Measurements from ENCODE around the gene TRIM29. TPM values are rescaled to one million over a fixed set of nuclear protein-coding genes. Genes with fewer than 3 reads are reported as not detected.

TRIM29 gene
- total RNA-seq, 1 experiment from 2014 or later = not detected

- DNase-seq = no peak
- Histone ChIP-seq H3K4me3 (no peak overlapping the region), H3K27me3 (no peaks in the 10 kb centered on the region; the same call in 1 of the 2 replicates), H3K9me3 (replicated peaks) (no peaks in the 10 kb centered on the region), H3K36me3 (no peaks in the 10 kb centered on the region), H3K4me1 (no peaks in the 10 kb centered on the region), H3K27ac (no peak overlapping the region)
Observed at GRCh38 chr11:120135838-120136237, 2.1 kb downstream of the TRIM29 start.

GRCh38 chr11:120134931-120135228 lies 3.0 kb downstream of the TRIM29 start:
- Histone ChIP-seq H3K27me3 (no peaks in the 10 kb centered on the region; the same call in 1 of the 2 replicates), H3K27ac (no peak overlapping the region), H3K4me1 (no peaks in the 10 kb centered on the region), H3K4me3 (no peak overlapping the region), H3K9me3 (replicated peaks) (no peaks in the 10 kb centered on the region), H3K36me3 (no peaks in the 10 kb centered on the region)
- no peak for DNase-seq

GRCh38 chr11:120134106-120134930 lies 3.6 kb downstream of the TRIM29 start:
- Histone ChIP-seq H3K27ac (no peak overlapping the region), H3K9me3 (replicated peaks) (no peaks in the 10 kb centered on the region), H3K27me3 (no peaks in the 10 kb centered on the region; the same call in 1 of the 2 replicates), H3K36me3 (no peaks in the 10 kb centered on the region), H3K4me3 (no peak overlapping the region), H3K4me1 (no peaks in the 10 kb centered on the region)
- no peak for DNase-seq

GRCh38 chr11:120133216-120134105 lies 4.5 kb downstream of the TRIM29 start:
- DNase-seq = no peak
- Histone ChIP-seq H3K27ac (no peak overlapping the region), H3K9me3 (replicated peaks) (no peaks in the 10 kb centered on the region), H3K4me3 (no peak overlapping the region), H3K36me3 (no peaks in the 10 kb centered on the region), H3K27me3 (no peaks in the 10 kb centered on the region; the same call in 1 of the 2 replicates), H3K4me1 (no peaks in the 10 kb centered on the region)

GRCh38 chr11:120132645-120133185 lies 5.2 kb downstream of the TRIM29 start:
- no peak for DNase-seq
- Histone ChIP-seq H3K27ac (no peak overlapping the region), H3K27me3 (no peaks in the 10 kb centered on the region; the same call in 1 of the 2 replicates), H3K4me3 (no peak overlapping the region), H3K36me3 (no peaks in the 10 kb centered on the region), H3K4me1 (no peaks in the 10 kb centered on the region), H3K9me3 (replicated peaks) (no peaks in the 10 kb centered on the region)

- peak in 1 of 2 experiments; percentile 45 for DNase-seq
- no peaks in the 10 kb centered on the region for H3K36me3 ChIP-seq
- H3K27me3 ChIP-seq = no peaks in the 10 kb centered on the region; the same call in 1 of the 2 replicates
- H3K4me1 ChIP-seq = no peaks in the 10 kb centered on the region
- H3K27ac ChIP-seq = no peak overlapping the region
- no peaks in the 10 kb centered on the region for H3K9me3 ChIP-seq (replicated peaks)
- H3K4me3 ChIP-seq = no peak overlapping the region
Observed at GRCh38 chr11:120131941-120132644, 5.8 kb downstream of the TRIM29 start.

GRCh38 chr11:120130991-120131760 lies 6.7 kb downstream of the TRIM29 start:
- no peaks in the 10 kb centered on the region for H3K4me1 ChIP-seq
- no peak overlapping the region for H3K4me3 ChIP-seq
- no peak for DNase-seq
- no peaks in the 10 kb centered on the region for H3K9me3 ChIP-seq (replicated peaks)
- H3K27ac ChIP-seq = no peak overlapping the region
- no peaks in the 10 kb centered on the region for H3K36me3 ChIP-seq
- no peaks in the 10 kb centered on the region; the same call in 1 of the 2 replicates for H3K27me3 ChIP-seq

- no peak for DNase-seq
- no peak overlapping the region for H3K4me3 ChIP-seq
Observed at GRCh38 chr11:120130176-120130980, 7.5 kb downstream of the TRIM29 start.

GRCh38 chr11:120129570-120129969 lies 8.3 kb downstream of the TRIM29 start:
- no peaks in the 10 kb centered on the region for H3K4me1 ChIP-seq
- no peaks in the 10 kb centered on the region for H3K36me3 ChIP-seq
- no peak overlapping the region for H3K4me3 ChIP-seq
- no peak for DNase-seq
- H3K27me3 ChIP-seq = no peaks in the 10 kb centered on the region; the same call in 1 of the 2 replicates
- H3K27ac ChIP-seq = no peak overlapping the region
- no peaks in the 10 kb centered on the region for H3K9me3 ChIP-seq (replicated peaks)

More at GRCh38 chr11:120130176-120130980, 7.5 kb downstream of the TRIM29 start:
- Histone ChIP-seq H3K4me1 (no peaks in the 10 kb centered on the region), H3K36me3 (no peaks in the 10 kb centered on the region), H3K9me3 (replicated peaks) (no peaks in the 10 kb centered on the region), H3K27ac (no peak overlapping the region), H3K27me3 (no peaks in the 10 kb centered on the region; the same call in 1 of the 2 replicates)

GRCh38 chr11:120128392-120129119 lies 9.4 kb downstream of the TRIM29 start:
- no peaks in the 10 kb centered on the region for H3K36me3 ChIP-seq
- DNase-seq = no peak
- no peaks in the 10 kb centered on the region for H3K9me3 ChIP-seq (replicated peaks)
- H3K4me3 ChIP-seq = no peak overlapping the region
- H3K4me1 ChIP-seq = no peaks in the 10 kb centered on the region
- no peaks in the 10 kb centered on the region for H3K27me3 ChIP-seq
- no peak overlapping the region for H3K27ac ChIP-seq

GRCh38 chr11:120127236-120127635 lies 10.7 kb downstream of the TRIM29 start:
- no peak for DNase-seq
- Histone ChIP-seq H3K36me3 (no peaks in the 10 kb centered on the region), H3K4me1 (no peaks in the 10 kb centered on the region), H3K27ac (no peak overlapping the region), H3K4me3 (no peak overlapping the region), H3K9me3 (replicated peaks) (no peaks in the 10 kb centered on the region), H3K27me3 (no peaks in the 10 kb centered on the region)

GRCh38 chr11:120126620-120127019 lies 11.3 kb downstream of the TRIM29 start:
- no peak for DNase-seq
- Histone ChIP-seq H3K4me1 (no peaks in the 10 kb centered on the region), H3K36me3 (no peaks in the 10 kb centered on the region), H3K4me3 (no peak overlapping the region), H3K27me3 (no peaks in the 10 kb centered on the region), H3K27ac (no peak overlapping the region), H3K9me3 (replicated peaks) (no peaks in the 10 kb centered on the region)

GRCh38 chr11:120125509-120125908 lies 12.4 kb downstream of the TRIM29 start:
- Histone ChIP-seq H3K9me3 (replicated peaks) (no peaks in the 10 kb centered on the region), H3K4me3 (no peak overlapping the region)
- no peak for DNase-seq

More at GRCh38 chr11:120125509-120125908, 12.4 kb downstream of the TRIM29 start:
- H3K27me3 ChIP-seq = no peaks in the 10 kb centered on the region
- H3K27ac ChIP-seq = no peak overlapping the region
- H3K4me1 ChIP-seq = no peaks in the 10 kb centered on the region
- no peaks in the 10 kb centered on the region for H3K36me3 ChIP-seq
